ENCODE data around the gene BABAM2.
A peak's percentile ranks its signal among the peaks of the same experiment; 100 is the strongest.
"Not testable (repeated sequence)": the region's sequence is repeated elsewhere in the genome, so short reads cannot be mapped to it uniquely, and the experiment has no call there.

Gene BABAM2

DNA sequence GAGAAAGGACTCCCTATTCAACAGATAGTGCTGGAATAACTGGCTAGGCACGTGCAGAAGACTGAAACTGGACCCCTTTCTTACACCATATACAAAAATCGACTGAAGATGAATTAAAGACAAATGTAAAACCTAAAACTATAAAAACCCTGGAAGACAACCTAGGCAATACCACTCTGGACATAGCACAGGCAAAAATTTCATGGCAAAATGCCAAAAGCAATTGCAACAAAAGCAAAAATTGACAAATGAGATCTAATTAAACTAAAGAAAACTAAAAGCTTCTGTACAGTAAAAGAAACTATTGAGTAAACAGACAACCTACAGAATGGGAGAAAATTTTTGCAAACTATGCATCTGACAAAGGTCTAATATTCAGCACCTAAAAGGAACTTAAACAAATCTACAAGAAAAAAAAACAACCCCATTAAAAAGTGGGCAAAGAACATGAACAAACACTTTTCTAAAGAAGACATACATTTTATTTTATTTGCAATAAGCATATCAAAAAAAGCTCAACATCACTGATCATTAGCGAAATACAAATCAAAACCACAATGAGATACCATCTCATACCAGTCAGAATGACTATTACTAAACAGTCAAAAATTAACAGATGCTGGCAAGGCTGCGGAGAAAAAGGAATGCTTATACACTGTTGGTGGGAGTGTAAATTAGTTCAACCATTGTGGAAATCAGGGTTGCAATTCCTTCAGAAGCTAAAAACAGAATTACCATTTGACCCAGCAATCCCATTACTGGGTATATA lies 8.5 kb upstream of the BABAM2 start:
- not testable (repeated sequence) for ATAC-seq

DNA sequence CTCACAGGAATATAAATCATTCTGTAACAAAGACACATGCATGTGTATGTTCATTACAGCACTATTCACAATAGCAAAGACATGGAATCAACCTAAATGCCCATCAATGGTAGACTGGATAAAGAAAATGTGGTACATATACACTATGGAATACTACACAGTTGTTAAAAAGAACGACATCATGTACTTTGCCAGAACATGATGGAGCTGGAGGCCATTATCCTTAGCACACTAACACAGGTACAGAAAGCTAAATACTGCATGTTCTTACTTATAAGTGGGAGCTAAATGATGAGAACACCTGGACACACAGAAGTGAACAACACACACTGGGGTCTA lies 8.0 kb upstream of the BABAM2 start:
- ATAC-seq = not testable (repeated sequence)

DNA sequence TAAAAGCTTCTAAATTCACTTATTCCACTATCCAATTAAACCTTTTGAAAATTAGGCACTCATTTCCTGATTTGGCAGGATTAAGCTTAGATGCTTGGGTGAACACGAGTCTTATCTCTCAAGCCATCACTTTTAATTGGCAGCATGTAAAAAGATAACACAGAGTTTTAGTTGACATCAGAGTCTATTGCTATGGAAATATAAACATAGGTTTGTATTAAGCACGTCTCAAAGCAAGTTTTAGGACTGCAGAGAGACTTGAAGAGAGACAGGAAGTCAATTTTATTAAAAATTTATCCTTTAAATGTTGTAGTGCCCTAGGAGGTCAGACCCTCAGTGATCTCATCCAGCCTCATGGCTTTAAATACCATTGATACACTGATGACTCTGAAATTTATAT lies 5.9 kb upstream of the BABAM2 start:
- ATAC-seq = no peak

DNA sequence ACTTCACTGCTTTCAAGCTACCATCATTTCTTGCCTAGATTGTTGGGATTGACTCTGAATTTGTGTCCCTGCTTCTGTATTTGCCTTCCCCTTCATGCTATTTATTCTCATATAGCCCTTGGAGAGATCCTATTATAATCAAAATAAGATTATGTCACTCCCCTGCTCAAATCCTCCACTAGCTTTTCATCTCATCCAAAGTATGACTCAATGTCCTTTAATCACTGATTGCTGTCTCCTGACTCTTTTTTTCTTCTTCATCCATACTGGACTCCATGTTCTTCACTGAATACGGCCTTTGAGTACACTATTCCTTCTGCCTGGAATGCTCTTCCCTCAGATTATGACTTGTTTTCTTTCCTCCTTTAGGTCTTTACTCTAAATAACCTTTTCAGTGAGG lies 5.3 kb upstream of the BABAM2 start:
- no peak for ATAC-seq

DNA sequence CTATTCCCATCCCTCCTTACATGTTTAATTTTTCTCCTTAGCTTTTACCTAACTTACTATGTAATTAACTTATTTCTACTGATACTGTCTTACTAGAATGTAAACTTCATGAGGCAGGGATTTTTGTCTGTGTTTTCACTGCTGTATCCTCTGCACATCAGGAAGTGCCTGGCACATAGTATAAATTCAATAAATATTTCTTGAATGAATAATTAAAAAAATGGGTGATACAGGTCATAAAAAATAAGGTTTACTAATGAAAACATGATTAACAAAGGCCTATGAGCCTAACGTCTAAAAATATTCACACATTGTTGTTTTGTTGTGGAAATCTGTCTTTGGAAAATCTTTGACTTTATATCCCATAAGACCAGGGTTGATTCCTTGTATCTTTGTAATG lies 4.9 kb upstream of the BABAM2 start:
- no peak for ATAC-seq

DNA sequence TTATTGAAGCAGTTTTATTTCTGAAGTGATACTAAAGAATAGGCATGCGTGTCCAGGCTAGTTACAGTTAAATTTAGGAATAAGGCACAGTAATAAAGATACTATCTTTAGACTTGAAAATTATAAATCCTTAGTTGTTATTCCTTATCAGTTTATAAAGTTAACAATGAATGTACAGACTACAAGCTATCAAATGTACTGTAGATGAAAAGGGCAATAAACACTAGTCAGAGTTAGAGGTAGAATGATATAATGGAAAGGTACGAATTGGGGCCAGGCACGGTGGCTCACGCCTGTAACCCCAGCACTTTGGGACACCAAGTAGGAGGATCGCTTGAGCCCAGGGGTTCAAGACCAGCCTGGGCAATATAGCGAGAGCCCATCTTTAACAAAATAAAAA lies 4.2 kb upstream of the BABAM2 start:
- no peak for ATAC-seq

DNA sequence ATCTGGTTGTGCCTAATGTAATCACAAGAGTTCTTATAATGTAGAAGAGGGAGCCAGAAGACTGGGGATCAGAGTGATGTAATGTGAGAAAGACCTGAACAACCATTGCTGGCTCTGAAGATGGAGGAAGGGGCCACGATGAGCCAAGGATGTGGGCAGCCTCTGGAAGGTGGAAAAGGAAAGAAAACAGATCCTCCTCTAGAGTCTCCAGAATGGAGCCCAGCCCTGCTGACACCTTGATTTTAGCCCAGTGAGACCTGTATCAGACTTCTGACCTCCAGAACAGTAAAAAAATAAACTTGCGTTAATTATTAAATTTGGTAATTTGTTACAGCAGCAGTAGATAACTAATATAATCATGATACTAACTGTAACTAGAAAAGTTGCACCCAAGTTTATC lies 3.4 kb upstream of the BABAM2 start:
- no peak for ATAC-seq

DNA sequence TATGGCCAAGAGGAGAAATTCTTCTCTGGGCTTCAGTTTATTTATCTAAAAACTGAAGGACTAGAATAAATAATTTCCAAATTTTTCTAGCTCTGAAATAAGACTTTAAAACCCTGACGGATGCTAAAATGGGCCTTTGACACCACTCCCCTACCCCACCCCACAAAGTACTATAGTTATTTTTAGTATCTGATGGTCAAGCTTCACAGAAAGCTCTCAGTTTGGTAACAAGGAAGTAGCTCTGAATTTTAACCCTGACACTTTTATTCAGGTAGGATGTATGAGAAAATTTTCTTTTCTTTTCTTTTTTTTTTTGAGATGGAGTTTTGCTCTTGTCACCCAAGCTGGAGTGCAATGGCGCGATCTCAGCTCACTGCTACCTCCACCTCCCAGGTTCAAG lies 2.7 kb upstream of the BABAM2 start:
- no peak for ATAC-seq

DNA sequence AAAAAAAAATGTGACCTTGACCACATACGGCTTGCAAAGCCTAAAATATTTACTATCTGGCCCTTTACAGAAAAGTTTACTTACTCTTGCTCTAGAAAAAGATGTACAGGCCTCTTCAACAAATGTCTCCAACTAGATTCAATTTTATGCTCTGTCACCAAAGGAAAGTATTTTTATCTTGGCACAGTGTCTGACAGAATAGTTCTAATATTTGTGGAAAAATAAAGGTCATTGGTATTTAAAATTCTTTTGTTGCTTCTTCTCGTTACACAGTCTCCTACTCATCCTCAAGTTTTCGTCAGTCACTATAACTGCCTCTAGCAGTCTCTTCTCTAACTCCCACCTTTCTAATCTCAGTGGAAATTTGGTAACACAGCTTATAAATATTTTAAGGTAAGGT lies 1.7 kb upstream of the BABAM2 start:
- no peak for ATAC-seq

DNA sequence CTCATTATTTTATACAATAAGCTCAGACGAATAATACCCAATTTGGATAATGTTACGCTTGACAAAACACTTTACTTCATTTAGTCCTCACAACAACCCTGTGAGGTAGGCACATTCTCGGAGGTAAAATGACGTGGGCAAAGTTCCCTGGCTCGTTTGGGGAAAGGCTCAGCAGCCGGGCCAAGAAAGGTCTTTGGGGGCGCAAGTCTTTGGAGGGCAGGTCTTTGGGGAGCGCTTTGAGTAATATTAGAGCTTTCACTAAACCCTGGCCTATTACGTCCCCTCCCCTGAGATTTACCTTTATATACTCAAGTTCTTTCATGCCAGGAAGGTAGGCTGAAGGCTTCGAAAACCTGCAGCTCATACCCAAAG lies 769 bp upstream of the BABAM2 start:
- no peak for ATAC-seq

DNA sequence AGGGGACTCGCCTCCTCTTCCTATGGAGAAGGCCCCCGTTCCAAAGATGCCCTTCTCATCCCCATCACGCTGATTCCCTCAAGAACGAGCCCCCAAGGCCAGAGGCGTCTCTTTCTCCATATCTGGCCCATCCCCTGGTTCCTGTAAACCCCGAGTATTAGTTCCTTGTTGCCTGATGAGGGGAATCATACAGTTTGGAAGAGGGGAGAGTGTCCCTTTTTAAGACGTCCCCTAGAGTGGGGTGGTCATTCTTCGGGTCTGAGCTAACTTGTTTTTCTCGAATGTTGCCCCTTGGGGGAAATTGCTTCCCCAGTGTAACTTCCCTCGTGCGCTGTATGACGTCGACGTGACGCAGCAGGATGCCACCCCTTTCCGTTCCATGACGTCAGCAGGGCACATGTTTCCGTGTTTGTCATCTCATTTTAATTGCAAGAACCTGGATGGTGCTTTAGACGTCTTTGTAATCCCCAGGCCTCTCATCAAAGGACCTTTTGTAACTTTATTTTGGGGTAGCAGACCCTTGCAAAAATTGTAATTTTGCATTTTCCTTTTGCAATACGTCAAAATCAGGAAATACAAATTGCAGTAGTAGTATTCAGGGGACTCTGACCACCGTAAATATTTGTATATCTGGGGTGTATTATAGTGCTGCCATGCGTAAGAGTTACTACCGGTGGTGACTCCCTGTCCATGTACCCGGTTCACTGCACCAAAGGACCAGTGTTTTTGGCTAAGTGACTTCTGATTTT lies 569 bp downstream of the BABAM2 start:
- peak; percentile 7 to 14 for ATAC-seq

DNA sequence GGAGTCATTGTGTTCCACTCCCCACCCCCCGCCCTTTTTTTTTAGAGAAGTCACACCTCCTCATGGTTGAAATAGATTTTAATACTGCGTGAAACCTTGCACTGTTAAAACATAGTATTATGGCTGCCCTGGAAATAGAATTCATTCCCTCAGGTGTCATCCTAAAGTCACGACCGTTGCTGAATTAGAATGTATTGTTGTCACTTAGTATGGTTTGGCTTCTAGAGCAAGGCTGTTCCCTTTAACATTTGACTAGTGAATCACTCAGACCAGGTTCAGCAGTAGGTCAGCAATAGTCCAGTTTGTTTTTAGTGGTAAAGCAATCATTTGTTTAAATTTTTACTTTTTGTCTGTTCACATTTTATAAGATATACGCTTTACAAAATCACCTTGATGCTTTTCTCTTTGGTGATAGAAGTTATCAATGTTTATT lies 1.2 kb downstream of the BABAM2 start:
- no peak for ATAC-seq

DNA sequence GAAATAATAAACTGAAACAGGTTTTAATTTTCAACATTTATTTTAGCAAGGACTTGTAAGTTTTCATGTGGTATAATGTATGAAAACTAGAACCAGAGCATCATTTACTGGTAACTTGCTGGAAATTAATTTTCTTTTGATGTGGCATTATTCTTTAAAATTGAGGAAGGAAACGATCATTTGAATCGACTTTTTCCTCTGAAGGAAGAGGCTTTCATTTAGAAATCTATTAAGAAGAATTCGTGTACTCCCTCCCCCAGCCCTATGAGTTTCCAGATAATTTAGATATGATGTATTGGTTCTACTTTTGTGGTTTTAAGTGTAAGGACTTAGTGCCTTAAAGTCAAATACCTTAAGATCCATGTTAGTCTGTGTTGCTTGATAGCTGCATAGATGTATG lies 2.5 kb downstream of the BABAM2 start:
- ATAC-seq = no peak

DNA sequence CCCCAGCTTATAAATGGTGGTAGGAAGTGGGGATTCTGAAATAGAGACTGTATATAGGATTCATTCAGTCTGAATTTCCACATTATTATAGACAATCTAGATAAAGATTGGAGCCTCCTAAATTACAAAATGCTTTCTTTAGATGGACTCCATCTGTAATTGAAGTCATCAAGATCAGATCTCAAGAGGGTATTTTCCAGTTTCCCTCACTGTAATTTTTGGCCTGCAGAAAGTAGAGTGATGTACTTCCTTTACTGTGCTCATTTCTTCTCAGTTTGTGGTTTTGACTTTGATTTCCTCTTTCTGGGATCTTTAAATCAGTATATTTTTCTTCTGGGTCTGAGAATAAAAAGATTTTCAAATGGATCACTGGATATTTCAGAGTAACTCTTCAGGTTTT lies 7.2 kb downstream of the BABAM2 start:
- ATAC-seq = no peak

DNA sequence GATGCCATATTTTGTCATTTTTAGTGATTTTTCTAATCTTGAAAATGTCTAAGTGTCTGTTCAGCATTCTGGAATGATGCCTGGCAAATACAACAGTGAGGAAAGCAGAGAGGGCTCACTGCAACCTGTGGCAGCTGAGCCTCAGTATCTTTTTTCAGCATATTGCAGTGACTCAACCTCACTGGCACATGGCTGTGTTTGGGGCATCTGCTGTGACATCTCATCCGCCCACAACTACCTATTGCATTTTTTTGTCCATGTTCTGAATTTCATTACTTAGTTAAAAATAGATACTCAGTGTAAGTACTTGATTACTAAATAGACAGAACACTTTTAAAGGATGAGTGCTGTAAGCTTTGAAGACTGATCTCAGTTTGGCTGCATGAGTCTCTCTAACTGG lies 10.7 kb downstream of the BABAM2 start:
- ATAC-seq = peak; percentile 65 to 70

DNA sequence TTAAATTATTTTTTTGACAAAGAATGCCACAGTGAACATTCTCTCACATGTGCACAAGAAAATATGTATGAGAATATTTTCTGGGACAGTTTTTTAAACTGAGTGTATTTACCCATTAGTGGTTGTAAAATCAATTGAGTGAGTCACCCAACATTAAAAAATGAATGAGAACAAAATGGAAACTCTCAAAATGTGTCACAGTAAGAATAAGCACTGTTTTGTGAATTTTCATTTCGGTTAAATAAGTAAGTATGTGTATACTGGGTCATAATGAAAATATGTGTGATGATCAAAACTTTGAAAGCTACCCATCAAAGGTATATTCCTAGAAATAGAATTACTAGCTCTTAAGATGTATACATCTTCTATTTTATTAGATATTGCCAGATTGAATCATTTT lies 11.6 kb downstream of the BABAM2 start:
- peak; percentile 89 for ATAC-seq

DNA sequence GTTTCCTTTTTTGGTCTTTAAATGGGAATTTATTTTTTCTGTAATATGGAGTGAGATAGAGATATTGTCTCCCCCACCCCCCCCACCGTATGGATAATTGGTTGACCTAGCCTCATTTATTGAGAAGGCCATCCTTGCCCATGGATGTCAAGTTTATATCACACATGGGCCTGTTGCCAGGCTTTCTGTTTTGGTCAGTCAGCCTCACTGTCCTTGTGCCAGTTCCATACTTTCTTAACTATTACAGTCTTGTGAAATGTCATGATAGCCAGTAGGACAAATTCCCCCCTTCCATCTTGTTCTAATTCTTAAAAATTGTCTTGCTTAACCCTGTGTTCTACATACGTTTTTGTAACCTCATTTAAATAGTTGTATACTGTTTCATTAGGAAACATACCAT lies 12.5 kb downstream of the BABAM2 start:
- ATAC-seq = no peak

DNA sequence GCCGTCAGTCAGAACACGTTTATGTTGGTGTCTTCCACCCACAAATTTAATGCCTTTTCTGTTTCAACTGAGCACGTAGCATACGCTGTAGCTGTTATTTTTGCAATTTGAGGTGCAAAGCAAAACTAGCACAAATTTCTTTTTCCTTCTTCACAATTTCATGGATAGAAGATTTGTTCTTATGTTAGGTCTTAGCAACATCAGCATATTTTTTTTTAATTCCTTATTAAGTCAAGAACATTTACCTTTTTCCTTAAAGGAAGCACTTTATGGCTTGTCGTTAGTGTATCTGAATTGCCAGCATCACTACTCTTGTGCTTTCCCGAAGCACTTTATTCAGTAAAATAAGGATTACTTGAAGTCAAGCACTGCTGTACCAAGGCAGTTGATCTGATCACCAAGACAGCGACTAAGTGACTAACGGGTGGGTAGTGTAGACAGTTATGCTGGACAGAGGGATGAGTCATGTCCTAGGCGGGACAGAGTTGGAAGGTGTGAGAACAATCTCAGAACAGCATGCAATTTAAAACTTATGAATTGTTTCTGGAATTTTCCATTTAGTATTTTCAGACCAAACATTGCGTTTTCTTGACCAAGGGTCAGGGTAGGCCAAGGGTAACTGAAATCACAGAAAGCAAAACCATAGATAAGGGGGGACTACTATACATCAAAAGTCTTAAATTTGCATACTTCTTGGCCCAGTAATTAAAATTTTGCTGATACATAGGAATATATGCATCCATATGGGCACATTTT lies 13.3 kb downstream of the BABAM2 start:
- ATAC-seq = no peak

DNA sequence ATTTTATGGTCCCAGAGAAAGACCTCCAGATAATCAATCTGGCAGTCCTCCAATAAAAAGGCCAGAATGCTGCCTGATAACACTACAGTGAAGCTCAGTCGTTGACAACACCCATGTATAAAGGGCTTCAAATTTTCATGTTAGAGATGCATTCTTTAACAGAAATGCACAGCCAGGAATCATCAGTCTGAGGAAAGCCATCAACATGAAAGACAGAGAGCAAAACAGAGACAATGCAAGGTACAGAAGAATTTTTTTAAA lies 13.8 kb downstream of the BABAM2 start:
- ATAC-seq = no peak

DNA sequence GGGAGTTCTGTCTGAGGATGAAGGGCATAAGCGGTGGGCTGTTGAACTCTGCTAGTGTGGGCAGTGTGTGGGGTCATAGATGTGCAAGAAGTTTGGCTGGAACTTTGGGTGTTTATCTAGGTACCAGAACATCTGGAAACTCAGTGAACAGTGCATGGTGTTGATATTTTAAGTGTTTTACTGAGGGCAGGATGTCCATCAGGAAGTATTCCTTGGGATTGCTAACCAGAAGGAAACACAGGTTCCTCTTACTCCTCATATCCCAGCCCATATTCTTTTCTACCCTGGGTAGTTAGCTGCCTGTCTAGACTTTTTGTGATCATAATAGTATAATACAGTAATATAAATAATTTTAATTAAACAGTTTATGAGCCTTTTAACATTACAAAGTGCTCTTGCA lies 15.5 kb downstream of the BABAM2 start:
- no peak for ATAC-seq

DNA sequence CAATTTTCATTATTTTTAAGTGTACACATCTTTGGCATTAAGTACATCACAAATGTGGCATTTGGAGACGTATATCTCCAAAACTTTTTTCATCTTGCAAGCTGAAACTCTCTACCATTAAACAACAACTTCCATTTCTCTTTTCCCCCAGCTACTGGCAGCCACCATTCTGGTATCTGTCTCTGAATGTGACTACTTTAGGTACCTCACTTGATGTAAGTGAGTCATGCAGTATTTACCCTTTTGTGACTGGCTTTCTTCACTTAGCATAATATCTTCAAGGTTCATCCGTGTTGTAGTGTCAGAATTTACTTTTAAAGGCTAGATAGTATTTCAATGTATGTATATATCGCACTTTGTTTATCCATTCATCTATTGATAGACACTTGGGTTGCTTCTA lies 17.0 kb downstream of the BABAM2 start:
- ATAC-seq = peak; percentile 93 to 99

DNA sequence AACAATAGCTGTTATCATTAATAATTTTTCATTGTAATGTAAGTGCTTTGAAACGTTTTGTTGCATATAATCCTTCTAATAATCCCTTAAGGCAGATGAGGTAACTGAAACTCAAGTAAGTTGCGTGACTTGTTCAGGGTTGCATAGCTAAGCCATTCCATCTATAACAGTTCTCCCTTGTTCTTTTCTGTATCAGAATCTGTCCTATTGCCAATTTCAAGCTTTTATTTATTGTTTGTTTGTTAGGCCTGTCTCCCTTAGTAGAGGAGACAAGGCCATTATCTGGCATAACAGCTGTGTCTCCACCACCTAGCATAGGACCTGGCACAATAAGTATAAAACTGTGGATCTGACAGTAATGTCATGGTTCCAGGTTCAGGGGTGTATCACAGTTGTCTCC lies 19.4 kb downstream of the BABAM2 start:
- no peak for ATAC-seq

DNA sequence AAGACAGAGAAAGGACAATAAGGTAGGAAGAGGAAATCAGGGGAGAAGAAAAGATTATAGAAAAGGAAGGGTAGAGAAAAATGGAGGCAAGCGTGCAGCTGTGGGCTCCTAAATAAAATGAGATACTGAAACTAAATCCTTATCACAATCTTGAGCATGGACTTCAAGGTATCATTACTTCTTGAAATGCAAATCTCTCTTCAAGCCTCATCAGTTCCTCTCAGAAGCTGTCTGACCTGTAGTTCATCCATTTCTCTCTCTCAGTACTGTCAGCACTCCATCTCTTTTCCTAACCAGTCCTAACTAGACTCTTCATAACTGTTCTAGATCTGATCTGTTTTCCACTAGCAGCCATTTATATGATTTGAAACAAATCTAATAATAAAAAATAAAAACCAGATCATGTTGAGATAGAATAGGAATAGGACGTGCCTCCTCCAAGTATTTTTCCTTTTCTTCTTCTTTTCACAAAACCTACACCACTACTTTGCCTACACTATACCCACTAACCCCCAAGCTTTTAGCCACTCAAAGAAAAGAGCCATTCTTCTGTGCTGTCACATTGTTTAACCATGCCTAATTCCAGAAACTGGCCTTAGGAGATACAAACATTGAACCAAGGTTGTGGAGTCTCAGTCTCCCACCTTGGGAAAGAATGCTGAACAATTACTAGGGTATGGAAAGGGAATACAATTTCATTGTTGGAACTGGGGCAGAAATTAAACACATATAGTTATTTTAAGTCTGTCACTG lies 21.1 kb downstream of the BABAM2 start:
- no peak for ATAC-seq

DNA sequence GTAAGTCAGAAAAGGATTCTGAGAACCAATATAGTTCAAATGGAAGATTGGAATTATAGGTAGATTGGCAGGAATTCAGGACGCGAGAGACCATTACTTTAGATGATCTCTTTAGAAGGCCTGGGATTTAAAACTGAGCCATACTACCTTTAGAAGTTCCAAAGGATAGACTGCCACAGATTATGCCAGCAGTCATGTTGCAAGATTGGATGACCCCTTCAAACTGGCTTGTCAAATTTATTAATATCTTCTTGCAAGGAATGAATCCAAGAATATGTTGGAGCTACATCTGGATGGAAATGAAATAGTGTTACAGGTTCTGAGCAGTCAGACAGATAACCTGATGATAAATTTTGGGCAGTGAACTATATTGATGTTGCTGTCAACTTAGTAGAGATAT lies 22.0 kb downstream of the BABAM2 start:
- ATAC-seq = no peak

All from activated CD4-positive, CD25-positive, alpha-beta regulatory T cell treated with anti-CD3 and anti-CD28 coated beads, Interleukin-2, amount 50 U/mL, for 24 hours (primary cell).